Activated CD4-positive, CD25-positive, alpha-beta regulatory T cell treated with anti-CD3 and anti-CD28 coated beads, Interleukin-2, amount 50 U/mL, for 24 hours (primary cell): ENCODE results near the gene NUDCD3.
"Not testable (repeated sequence)": the region's sequence is repeated elsewhere in the genome, so short reads cannot be mapped to it uniquely, and the experiment has no call there.

Experiments used
- ATAC-seq, 2 donors: fragments of 150-1000 bp; cut with Tn5 transposase; one replicate each; pipeline ENCODE4 v1.10.0; 2021; ENCODE audit warnings: mild to moderate bottlenecking in 1 of 2, moderate library complexity in 1 of 2

The NUDCD3 gene

DNA sequence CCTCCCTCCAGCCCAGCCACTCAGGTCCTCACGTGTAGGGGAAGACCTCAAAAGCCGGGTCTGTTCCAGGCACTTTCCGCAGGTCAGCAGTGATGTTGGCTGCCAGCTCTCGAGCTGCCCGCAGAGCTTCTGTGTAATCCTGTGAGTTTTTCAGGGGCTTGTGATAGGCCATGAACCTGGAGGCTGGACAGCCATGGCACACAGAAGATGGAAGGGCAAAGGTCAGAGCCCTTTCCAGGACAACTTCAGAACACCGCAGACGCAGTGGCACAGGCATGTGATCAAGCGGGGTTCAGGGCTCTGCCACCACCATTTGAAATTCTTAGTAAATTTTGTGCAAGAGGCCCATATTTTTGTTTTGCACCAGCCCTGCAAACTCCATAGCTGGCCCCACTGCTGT is 26.7 kb upstream of the NUDCD3 start:
- no peak for ATAC-seq

GRCh38 chr7:44515590-44516268 is 25.3 kb upstream of the NUDCD3 start:
- ATAC-seq = no peak

DNA sequence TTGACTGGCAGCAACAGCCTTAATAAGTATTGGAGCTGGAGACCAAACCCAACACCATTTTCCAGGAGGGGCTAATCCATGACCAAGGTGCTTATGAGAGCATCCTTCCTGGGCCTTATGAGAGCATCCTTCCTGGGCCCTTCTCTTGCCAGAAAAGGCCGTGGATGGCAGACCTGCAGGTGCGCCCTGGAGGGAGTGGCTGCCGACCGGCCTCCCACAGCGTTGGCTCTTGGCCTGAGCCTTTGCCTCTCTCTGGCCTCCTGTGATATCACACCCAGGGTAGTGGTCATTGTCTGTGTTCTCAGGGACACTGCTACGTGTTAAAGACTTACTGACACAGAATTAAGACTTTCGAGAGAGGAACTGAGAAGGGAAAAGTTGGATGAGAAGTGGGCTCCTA is 22.3 kb upstream of the NUDCD3 start:
- ATAC-seq = no peak

DNA sequence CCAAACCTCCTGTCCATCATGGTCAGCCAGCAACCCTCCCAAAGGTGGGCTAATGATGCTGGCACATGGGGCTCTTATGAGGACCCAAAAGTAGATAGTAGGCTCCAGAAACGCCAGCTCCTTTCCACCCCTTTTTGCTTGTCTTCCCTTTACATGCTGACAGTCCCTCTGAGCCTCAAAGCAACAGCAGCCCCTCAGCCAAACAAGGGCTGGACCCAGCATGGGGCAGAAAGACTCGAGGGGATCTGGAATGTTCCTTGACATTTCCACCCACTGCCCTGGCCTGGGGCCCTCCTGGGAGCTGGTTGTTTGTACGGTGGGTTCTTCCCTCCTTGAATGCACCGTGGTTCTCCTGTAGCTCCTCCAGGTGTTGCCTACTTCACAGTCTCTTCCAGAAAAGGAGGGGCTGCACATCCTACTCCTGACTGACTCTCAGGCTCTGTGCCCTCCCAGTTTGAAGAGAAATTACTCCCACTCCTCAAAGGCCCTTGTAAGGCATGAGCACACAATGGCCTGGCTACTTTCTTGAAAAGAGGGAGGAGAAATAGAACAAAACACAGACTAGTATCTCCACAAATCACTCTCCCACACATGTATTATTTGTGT is 21.5 kb upstream of the NUDCD3 start:
- ATAC-seq = no peak

DNA sequence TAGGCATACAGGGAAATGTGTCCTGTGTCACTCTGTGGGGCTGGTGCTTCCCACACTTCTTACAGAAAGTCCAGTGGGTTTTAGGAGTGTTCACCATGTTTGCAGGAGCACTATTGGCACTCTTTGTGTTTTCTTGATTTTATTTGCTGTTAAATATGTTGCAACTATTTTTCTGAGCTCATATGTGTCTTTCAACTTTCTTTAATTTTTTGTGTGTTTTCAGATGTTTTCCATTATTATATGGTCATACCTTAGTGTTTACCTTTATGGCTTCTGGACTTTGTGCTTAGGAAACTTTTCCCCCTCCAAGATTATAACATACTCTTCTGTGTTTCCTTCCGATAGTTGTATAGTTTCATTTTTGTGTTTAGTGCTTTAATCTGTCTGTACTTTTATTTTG is 20.8 kb upstream of the NUDCD3 start:
- ATAC-seq = no peak

- ATAC-seq = peak; percentile 51 to 81
These were observed 18.0 kb upstream of the NUDCD3 start for GRCh38 chr7:44508328-44509030.

GRCh38 chr7:44506592-44507288 is 16.3 kb upstream of the NUDCD3 start:
- ATAC-seq = not testable (repeated sequence)

DNA sequence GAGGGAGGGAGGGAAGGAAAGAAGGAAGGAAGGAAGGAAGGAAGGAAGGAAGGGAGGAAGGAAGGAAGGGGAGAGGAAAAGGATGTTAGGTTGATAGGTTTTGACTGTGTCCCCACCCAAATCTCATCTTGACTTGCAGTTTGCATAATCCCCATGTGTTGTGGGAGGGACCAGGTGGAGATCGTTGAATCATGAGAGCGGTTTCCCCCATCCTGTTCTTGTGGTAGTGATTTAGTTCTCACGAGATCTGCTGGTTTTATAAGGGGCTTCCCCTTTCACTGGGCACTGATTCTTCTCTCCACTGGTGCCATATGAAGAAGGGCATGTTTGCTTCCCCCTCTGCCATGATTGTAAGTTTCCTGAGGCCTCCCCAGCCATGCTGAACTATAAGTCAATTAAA is 15.1 kb upstream of the NUDCD3 start:
- peak in 1 of 2 donors; percentile 59 for ATAC-seq

DNA sequence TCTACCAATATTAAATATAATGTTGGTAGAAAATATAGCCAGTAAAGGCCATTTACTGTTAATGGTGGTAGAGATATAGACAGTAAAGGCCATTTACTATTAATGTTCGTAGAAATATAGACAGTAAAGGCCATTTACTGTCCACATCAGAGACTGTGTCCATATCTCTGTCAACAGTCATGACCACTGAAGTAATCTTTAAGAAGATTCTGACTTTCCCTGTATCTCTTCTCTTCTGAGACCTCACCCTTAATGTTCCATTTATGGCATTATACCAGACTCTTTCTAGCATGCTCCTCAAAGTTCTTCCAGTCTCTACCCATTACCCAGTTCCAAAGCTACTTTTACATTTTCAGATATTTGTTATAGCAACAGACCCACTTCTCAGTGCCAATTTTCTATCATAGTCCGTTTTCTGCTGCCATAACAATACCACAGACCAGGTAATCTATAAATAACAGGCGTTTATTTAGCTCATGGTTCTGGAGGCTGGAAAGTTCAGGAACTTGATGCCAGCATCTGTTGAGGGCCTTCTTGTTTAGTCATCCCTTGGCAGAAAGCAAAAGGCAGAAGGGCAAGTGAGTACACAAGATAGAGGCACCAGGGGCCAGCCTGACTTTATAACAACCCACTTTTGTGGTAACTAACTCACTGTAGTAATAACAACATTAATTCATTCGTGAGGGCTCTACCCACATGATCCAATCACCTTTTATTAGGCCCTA is 7.9 kb upstream of the NUDCD3 start:
- ATAC-seq = no peak

DNA sequence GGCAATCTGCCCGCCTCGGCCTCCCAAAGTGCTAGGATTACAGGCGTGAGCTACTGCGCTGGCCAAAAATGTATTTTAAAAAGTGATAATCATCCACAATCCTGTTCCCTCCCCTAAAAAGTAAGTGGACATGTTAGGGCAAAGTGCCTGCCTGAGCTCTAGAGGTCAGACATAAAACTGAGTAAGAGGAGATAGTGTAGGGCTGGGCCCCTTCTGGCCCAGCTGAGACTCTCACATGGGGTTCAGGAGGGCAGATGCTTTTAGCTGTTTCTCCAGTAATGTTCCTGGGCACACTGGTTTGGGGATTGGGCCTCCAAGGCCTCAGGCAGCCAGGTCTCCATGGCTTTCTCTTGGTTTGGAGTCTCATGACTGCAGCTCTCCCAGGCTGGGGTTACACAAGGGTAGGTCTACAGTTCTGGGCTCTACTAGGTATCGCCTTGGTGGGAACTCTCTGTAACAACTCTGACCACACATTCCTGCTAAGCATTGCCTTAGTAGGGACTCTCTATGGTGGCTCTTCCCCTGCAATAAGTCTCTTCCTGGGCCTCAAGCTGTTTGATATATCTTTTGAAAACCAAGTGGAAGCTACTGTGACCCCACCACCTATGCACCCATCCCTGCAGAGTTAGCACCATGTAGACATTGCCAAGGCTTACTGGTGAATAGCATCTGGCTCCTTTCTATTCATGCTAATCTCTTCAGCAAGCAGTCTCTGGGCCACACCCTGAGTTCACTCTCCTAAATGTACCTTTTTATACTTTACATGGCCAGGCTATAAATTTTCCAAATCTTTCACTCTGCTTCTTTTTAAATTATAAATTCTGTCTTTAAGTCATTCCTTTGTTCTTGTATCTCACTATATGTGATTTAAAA is 6.9 kb upstream of the NUDCD3 start:
- ATAC-seq = no peak

- ATAC-seq = no peak
These were observed 5.9 kb upstream of the NUDCD3 start for GRCh38 chr7:44496385-44496784.

GRCh38 chr7:44494960-44495359 is 4.5 kb upstream of the NUDCD3 start:
- no peak for ATAC-seq

DNA sequence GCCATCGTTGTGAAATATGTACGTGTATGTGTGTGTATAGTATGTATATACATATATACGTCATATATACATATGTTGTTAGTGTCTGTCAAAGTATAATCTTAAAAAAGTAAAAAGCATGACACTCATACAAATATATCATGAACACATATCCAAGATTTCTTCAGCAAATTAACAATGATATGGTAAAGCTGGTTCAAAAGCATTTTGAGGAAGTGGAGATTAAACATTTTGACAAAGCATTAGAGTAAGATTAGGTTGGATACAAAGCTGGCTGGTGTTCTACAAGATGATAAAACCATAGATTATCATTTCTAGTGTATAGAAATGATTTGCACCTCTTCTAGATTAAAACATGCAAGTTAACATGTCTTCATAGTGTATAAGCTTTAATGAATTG is 771 bp upstream of the NUDCD3 start:
- no peak for ATAC-seq

GRCh38 chr7:44489955-44490350 is 505 bp downstream of the NUDCD3 start:
- peak; percentile 31 to 45 for ATAC-seq

DNA sequence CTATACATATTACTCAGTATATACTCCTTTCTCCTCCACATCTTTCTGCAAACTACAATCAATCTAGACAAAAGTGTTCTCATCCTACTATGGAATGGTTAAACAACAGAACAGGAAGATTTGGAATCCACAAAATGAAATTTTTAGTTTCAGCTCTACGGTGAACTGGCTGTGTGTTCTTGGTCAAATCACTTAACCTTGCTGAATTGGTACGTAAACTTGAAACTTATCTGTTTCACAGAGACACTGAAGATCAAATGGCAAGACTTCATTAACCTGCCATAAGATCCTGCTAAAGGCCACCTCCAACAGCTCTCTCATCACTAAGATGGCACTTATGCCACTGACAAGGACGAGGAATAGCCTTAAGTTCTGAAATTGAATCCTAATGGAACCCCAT is 1.5 kb downstream of the NUDCD3 start:
- ATAC-seq = no peak

GRCh38 chr7:44486693-44487092 is 3.8 kb downstream of the NUDCD3 start:
- ATAC-seq = no peak

- ATAC-seq = no peak
These were observed 4.5 kb downstream of the NUDCD3 start for GRCh38 chr7:44486001-44486400.

GRCh38 chr7:44484482-44485313 is 5.8 kb downstream of the NUDCD3 start:
- no peak for ATAC-seq

GRCh38 chr7:44482502-44483485 is 7.7 kb downstream of the NUDCD3 start:
- ATAC-seq = no peak

- ATAC-seq = no peak
These were observed 12.5 kb downstream of the NUDCD3 start for GRCh38 chr7:44477938-44478337.
